ENCODE data around the gene AP2A2. TPM values are rescaled to one million over a fixed set of nuclear protein-coding genes. Genes with fewer than 3 reads are reported as not detected.

The AP2A2 gene
- total and polyA plus RNA-seq, 2 donors (not counting 1 experiment from before 2014, with no cell fraction given): 53.1 to 57.0 TPM

- WGBS (ENCODE audit: insufficient coverage): 89% methylated on average over 25 of the region's 26 CpGs
- H3K27ac ChIP-seq (ENCODE audit: low read length in 2 of 2): no peak overlapping the region
- DNase-seq: no peak
- Mint-ChIP-seq H3K4me3 (no peak overlapping the region), H3K9me3 (ENCODE audit: insufficient read depth) (no peaks in the 10 kb centered on the region), H3K4me1 (no peaks in the 10 kb centered on the region), H3K27ac (no peak overlapping the region), H3K27me3 (no peaks in the 10 kb centered on the region)
- H3K79me2 ChIP-seq (ENCODE audit: control insufficient read depth, insufficient read depth, low read length): no peaks in the 10 kb centered on the region
- TF ChIP-seq CTCF (IDR thresholded peaks at IDR 0.05): no peak
- TF ChIP-seq EZH2 (IDR thresholded peaks at IDR 0.05; ENCODE audit: borderline replicate concordance, insufficient read depth, low read depth, low read length, poor library complexity, severe bottlenecking): no peak
- H3K4me3 ChIP-seq (ENCODE audit: control extremely low read depth in 1 of 5, extremely low read depth in 1 of 5, insufficient read depth in 1 of 5, low read depth in 2 of 5, low read length in 4 of 5): no peak overlapping the region
- H3K4me1 ChIP-seq (ENCODE audit: control insufficient read depth in 2 of 2, insufficient read depth in 2 of 2, low read length in 2 of 2): no peaks in the 10 kb centered on the region
- no peak overlapping the region for H3K9ac ChIP-seq (ENCODE audit: low read length)
- H3K9me3 ChIP-seq (ENCODE audit: control extremely low read depth in 1 of 3, control insufficient read depth in 2 of 3, insufficient read depth in 1 of 3, low read length in 2 of 3): no peaks in the 10 kb centered on the region
- no peak overlapping the region for H2AFZ ChIP-seq (ENCODE audit: insufficient read depth, low read depth, low read length, poor library complexity, severe bottlenecking)
- ChIA-PET POLR2A (no interaction called here), CTCF (no interaction called here)
- intact Hi-C loops (cut with micrococcal nuclease): no loop called here
- ATAC-seq (ENCODE audit: low read depth): no peak
- H3K27me3 ChIP-seq (replicated peaks in 1 of 4; ENCODE audit: control extremely low read depth in 1 of 4, control insufficient read depth in 3 of 4, insufficient read depth in 4 of 4, low read length in 3 of 4): no peaks in the 10 kb centered on the region
- no peak overlapping the region for H3K4me2 ChIP-seq (replicated peaks; ENCODE audit: low read depth, low read length, poor library complexity, severe bottlenecking)
- H3K36me3 ChIP-seq (replicated peaks in 1 of 2; ENCODE audit: control extremely low read depth in 1 of 2, control insufficient read depth in 1 of 2, extremely low read depth in 1 of 2, insufficient read depth in 2 of 2, low read length in 1 of 2): no peaks in the 10 kb centered on the region
- H4K20me1 ChIP-seq (ENCODE audit: control insufficient read depth, insufficient read depth, low read length, poor library complexity, severe bottlenecking): no peaks in the 10 kb centered on the region
Measured at GRCh38 chr11:1037506-1038055, 111.9 kb downstream of the AP2A2 start.

- ATAC-seq (ENCODE audit: low read depth) (no peak), DNase-seq (no peak)
- TF ChIP-seq CTCF (IDR thresholded peaks at IDR 0.05): no peak
- TF ChIP-seq EZH2 (IDR thresholded peaks at IDR 0.05; ENCODE audit: borderline replicate concordance, insufficient read depth, low read depth, low read length, poor library complexity, severe bottlenecking): no peak
- WGBS (ENCODE audit: insufficient coverage): 89% methylated on average over 10 of the region's 10 CpGs
- H3K9me3 ChIP-seq (ENCODE audit: control extremely low read depth in 1 of 3, control insufficient read depth in 2 of 3, insufficient read depth in 1 of 3, low read length in 2 of 3): no peaks in the 10 kb centered on the region
- H3K79me2 ChIP-seq (ENCODE audit: control insufficient read depth, insufficient read depth, low read length): no peaks in the 10 kb centered on the region
- no peak overlapping the region for H3K4me2 ChIP-seq (replicated peaks; ENCODE audit: low read depth, low read length, poor library complexity, severe bottlenecking)
- H2AFZ ChIP-seq (ENCODE audit: insufficient read depth, low read depth, low read length, poor library complexity, severe bottlenecking): no peak overlapping the region
- Mint-ChIP-seq H3K4me3 (no peak overlapping the region), H3K4me1 (no peaks in the 10 kb centered on the region), H3K9me3 (ENCODE audit: insufficient read depth) (no peaks in the 10 kb centered on the region), H3K27me3 (no peaks in the 10 kb centered on the region), H3K27ac (no peak overlapping the region)
- no peaks in the 10 kb centered on the region for H3K27me3 ChIP-seq (replicated peaks in 1 of 4; ENCODE audit: control extremely low read depth in 1 of 4, control insufficient read depth in 3 of 4, insufficient read depth in 4 of 4, low read length in 3 of 4)
- intact Hi-C loops (cut with micrococcal nuclease): no loop called here
- H3K4me1 ChIP-seq (ENCODE audit: control insufficient read depth in 2 of 2, insufficient read depth in 2 of 2, low read length in 2 of 2): no peaks in the 10 kb centered on the region
- no peak overlapping the region for H3K27ac ChIP-seq (ENCODE audit: low read length in 2 of 2)
- H3K9ac ChIP-seq (ENCODE audit: low read length): no peak overlapping the region
- H4K20me1 ChIP-seq (ENCODE audit: control insufficient read depth, insufficient read depth, low read length, poor library complexity, severe bottlenecking): no peaks in the 10 kb centered on the region
- POLR2A ChIA-PET: no interaction called here
- H3K4me3 ChIP-seq (ENCODE audit: control extremely low read depth in 1 of 5, extremely low read depth in 1 of 5, insufficient read depth in 1 of 5, low read depth in 2 of 5, low read length in 4 of 5): no peak overlapping the region
- CTCF ChIA-PET: no interaction called here
- H3K36me3 ChIP-seq (replicated peaks in 1 of 2; ENCODE audit: control extremely low read depth in 1 of 2, control insufficient read depth in 1 of 2, extremely low read depth in 1 of 2, insufficient read depth in 2 of 2, low read length in 1 of 2): no peaks in the 10 kb centered on the region
Measured at GRCh38 chr11:1038361-1038760, 112.7 kb downstream of the AP2A2 start.

Data from B cell (primary cell).